HL-60/S4 (cell line): ENCODE measurements around the gene DIPK1C.

ENCODE experiments used
- in situ Hi-C: fragments of 300-500 bp; cut with MboI; formaldehyde crosslinking; loops from 2 replicates; pipeline ENCODE4 v1.14.3; 2022; ENCODE audit warnings: low sequenced_read_pairs

The DIPK1C gene

DNA sequence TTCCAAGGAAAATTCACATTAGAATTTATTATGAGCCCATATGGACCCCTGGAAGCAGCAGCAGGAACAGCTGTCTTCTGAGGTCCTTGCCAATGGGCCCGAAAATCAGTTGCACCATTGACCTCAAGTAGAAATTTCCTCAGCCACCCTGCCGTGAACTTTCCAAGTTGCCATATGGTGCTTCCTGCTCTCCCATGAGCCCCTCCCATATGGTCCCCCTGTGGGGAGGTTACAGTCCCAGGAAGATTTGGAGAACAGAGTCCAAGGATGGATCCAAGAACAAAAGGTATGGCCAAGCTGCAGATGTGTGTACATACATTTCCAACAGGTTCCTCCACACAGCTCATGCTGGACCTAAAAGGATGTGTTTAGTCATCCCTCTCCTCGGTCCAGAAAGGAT lies 34.6 kb downstream of the DIPK1C start:
- in situ Hi-C loops, result no loop called here

- in situ Hi-C loops, result no loop called here
These were observed 36.2 kb downstream of the DIPK1C start for GRCh38 chr18:74420926-74421325.

DNA sequence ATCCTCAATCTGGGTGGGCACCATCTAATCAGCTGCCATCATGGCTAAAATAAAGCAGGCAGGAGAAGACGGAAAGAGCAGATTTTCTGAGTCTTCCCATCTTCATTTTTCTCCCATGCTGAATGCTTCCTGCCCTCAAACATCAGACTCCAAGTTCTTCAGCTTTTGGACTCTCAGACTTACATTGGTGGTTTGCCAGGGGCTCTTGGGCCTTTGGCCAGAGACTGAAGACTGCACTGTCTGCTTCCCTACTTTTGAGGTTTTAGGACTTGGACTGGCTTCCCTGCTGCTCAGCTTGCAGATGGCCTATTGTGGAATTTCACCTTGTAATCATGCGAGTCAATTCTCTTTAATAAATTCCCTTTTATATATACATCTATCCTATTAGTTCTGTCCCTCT lies 36.6 kb downstream of the DIPK1C start:
- in situ Hi-C loops, result no loop called here

DNA sequence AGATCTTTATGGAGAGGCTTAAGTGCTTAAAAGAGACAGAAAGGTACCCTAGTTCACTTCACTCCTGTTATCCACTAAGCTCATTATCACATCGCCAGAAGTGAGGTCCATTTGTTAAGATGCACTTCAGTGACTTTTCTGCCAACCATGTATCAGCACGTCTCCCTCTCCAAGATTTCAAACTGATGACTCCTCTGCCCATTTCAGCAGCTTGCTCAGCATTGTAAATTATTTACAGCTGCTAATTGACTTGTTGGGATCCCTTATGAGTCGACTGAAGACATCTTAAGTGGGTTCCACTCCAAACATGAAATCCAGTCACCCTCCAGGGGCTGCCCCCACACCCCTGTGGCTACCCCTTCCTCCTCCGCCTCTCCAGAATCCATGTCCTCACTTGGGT lies 37.3 kb downstream of the DIPK1C start:
- in situ Hi-C loops, result no loop called here

DNA sequence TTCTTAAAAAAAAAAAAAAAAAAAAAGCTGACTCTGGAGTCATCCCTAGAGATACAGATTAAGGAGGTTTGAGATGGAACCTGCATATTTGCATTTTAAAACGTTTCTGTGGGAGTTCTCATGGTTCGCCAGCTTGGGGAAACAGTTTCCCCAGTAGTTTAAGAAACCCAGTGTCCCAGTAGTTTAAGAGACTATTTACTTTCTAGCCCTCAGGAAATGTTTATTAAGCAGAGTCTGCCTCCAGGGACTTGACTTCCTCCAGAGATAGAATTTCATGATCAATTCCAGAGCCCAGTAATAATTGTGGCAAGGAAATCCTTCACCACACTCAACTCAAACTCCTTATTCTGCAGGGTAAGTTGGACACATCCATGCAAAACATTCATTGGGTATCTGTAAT lies 39.1 kb downstream of the DIPK1C start:
- in situ Hi-C loops, result no loop called here

- in situ Hi-C loops, result no loop called here
These were observed 41.0 kb downstream of the DIPK1C start for GRCh38 chr18:74416124-74416523.

GRCh38 chr18:74414953-74415515 lies 42.1 kb downstream of the DIPK1C start:
- in situ Hi-C loops, result no loop called here

DNA sequence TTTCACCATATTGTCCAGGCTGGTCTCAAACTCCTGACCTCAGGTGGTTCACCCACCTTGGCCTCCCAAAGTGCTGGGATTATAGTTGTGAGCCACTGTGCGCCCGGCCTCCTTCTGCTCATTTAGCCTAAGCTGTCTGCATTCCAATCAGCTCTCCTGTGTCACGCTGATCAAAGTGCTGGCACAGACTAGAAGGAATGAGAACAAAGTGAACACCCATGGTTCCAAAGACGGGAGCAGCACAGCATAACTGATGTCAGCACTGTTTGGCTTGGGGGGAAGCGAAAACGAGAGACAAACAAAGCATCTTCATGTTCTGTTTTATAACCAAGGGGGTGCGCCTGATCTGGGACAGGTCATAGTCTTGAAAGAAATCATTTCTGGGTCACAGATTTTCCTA lies 43.3 kb downstream of the DIPK1C start:
- in situ Hi-C loops, result no loop called here

GRCh38 chr18:74412116-74412880 lies 44.8 kb downstream of the DIPK1C start:
- in situ Hi-C loops, result no loop called here

GRCh38 chr18:74411475-74411874 lies 45.6 kb downstream of the DIPK1C start:
- in situ Hi-C loops, result no loop called here

- in situ Hi-C loops, result no loop called here
These were observed 46.6 kb downstream of the DIPK1C start for GRCh38 chr18:74410441-74410992.

- in situ Hi-C loops, result no loop called here
These were observed 49.2 kb downstream of the DIPK1C start for GRCh38 chr18:74407888-74408287.

DNA sequence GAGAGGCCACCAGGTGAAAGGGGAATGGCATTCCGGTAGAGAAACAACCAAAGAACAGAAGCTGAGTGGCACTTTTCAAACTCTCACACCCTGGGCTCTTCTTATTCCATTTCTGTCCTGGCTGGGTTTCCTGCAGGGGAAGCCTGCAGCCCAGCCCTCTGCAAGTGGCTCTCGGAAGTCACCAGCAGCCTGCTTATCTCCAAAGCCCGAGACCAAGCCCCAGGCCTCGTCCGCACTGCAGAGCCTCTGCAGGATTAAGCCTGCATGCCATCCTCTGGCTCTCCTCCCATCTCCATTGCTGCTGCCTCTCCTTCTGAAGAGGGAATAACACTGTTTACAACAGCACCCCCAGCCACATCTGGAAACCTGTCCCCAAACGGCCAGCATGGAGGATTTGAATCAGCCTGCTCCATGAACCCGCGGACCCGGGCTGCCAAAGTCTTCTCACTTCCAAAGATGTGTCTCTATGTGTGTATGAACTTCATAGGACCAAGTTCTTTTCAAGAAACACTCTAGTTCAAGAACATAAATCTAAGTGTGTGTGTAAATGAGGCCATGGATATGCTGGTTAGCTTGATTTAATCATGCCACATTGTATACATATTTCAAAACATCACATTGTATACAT lies 54.2 kb downstream of the DIPK1C start:
- in situ Hi-C loops, result no loop called here

DNA sequence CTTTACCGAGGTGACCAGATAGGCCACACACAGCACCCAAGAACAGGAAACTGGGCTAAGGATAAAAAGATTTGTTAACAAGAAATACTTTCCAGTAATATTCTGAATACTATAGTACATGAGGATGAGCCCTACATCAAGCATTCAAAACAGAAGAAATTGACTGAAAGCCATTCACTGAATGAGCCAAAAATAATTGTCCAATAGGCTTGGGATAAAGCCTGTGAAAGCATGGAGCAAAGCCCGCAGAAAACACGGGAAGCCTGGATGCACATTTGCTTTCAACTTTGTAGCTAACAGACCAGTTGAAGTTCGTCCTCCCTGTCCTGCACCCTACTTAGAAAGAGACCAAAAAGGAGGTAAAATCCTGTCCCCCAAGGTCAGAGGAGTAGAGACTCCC lies 56.3 kb downstream of the DIPK1C start:
- in situ Hi-C loops, result no loop called here

- in situ Hi-C loops, result no loop called here
These were observed 57.8 kb downstream of the DIPK1C start for GRCh38 chr18:74399091-74399887.

GRCh38 chr18:74397572-74397971 lies 59.5 kb downstream of the DIPK1C start:
- in situ Hi-C loops, result no loop called here

- in situ Hi-C loops, result no loop called here
These were observed 60.6 kb downstream of the DIPK1C start for GRCh38 chr18:74396171-74397169.

DNA sequence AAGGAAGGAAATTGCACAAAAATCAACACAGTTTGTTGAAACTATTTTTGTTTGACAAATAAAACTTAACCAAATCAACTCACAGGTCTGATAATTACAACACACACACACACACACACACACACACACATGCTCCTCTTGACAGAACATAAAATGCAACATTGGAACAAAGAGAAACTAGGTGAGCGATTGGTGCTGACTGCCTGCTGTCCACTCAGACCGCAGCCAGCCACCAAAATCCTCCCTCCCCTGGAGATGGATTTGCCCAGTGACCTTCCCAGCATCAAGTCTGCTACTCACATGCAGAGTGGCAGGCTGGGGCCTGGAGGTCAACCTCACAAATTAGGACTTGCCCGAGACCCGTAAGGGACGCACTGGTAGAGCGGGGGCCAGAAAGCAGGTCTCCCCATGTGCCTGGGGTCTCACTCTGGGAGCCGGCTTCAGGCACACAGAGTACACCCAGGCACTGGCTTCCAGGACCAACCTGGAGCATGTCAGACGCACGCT lies 61.4 kb downstream of the DIPK1C start:
- in situ Hi-C loops, result no loop called here

DNA sequence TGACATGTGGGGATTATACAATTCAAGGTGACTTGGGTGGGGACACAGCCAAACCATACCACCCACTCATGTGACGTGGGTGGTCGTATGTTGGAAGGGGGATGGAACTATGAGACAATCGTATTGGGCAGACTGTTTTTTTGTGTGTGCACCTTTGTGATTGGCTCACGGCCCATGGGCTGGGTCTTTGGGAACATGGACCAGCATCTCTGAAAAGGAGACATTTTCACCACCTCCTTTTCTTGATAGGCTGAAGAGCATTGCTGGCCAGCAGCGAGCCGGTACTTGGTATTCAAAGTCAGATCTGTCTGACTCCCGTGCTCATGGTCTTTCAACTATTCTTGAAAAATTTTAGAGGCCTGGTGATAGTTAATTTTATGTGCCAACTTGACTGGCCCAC lies 62.1 kb downstream of the DIPK1C start:
- in situ Hi-C loops, result no loop called here

GRCh38 chr18:74392323-74392722 lies 64.8 kb downstream of the DIPK1C start:
- in situ Hi-C loops, result no loop called here
